ENCODE data around the gene NLK. TPM values are rescaled to one million over a fixed set of nuclear protein-coding genes. Genes with fewer than 3 reads are reported as not detected.

The NLK gene
- total RNA-seq, 1 donor, result 10.5 TPM

- no peak for TF ChIP-seq CTCF (IDR thresholded peaks at IDR 0.05; ENCODE audit: extremely low read depth, low read depth, low read length)
- Histone ChIP-seq H3K27ac (ENCODE audit: low read depth, low read length) (no peak overlapping the region), H3K27me3 (ENCODE audit: insufficient read depth, low read length) (peaks cover 41% of the 10 kb centered on the region), H3K36me3 (ENCODE audit: insufficient read depth, low read length) (no peaks in the 10 kb centered on the region), H3K9me3 (ENCODE audit: low read depth, low read length) (no peaks in the 10 kb centered on the region), H3K79me2 (ENCODE audit: insufficient read depth, low read length) (no peaks in the 10 kb centered on the region), H3K4me3 (ENCODE audit: insufficient read depth, low read length) (no peak overlapping the region), H3K4me2 (ENCODE audit: insufficient read depth, low read length) (no peak overlapping the region), H3K4me1 (ENCODE audit: insufficient read depth, low read length) (peaks cover 5% of the 10 kb centered on the region), H2AFZ (ENCODE audit: low read length) (no peak overlapping the region), H4K20me1 (ENCODE audit: insufficient read depth, low read length) (no peaks in the 10 kb centered on the region)
- DNase-seq (ENCODE audit: insufficient read length, low spot score, missing footprints), result no peak
These were observed 183.4 kb downstream of the NLK start for GRCh38 chr17:28225867-28226266.

DNA sequence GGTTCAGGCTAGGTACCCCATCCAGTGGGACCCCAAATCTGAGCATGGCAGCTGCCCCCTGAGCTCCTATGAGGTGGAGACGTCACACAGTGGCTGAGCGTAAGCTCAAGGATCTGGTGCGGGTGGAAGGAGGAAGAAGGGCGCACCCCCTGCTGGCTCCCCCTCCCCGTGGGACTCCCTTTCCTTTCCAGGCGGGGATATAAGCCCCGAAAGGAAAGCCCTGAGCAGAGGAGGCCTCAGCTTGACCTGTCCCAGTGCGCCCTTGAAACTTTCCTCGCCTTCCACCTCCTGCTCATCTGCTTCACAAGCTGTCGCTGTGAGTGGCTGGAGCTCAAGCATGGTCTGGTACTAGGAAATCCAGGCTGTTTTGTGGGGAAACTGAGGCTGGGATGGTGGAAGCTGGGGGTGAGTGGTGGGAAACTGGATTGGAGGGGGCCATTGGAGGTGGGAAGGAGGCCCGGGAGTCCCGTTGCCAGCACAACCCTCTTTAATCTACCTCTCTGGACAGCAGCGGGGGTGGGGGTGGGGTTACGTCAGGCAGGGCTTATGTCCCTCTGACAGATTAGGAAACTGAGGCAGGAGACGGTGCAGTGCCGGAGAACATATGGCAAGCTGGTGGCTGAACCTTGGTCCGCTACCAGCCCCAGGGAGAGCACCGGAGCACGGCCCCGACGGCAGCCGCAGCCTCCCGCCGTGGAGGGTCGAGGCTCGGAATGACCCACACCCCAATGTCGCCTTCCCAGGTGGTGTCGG lies 184.3 kb downstream of the NLK start:
- no peaks in the 10 kb centered on the region for H3K36me3 ChIP-seq (ENCODE audit: insufficient read depth, low read length)
- H3K4me3 ChIP-seq (ENCODE audit: insufficient read depth, low read length), result no peak overlapping the region
- H3K79me2 ChIP-seq (ENCODE audit: insufficient read depth, low read length), result no peaks in the 10 kb centered on the region
- peaks cover 5% of the 10 kb centered on the region for H3K4me1 ChIP-seq (ENCODE audit: insufficient read depth, low read length)
- peak; percentile 83 for DNase-seq (ENCODE audit: insufficient read length, low spot score, missing footprints)
- H3K27ac ChIP-seq (ENCODE audit: low read depth, low read length), result no peak overlapping the region
- no peaks in the 10 kb centered on the region for H3K9me3 ChIP-seq (ENCODE audit: low read depth, low read length)
- no peak overlapping the region for H2AFZ ChIP-seq (ENCODE audit: low read length)
- no peaks in the 10 kb centered on the region for H4K20me1 ChIP-seq (ENCODE audit: insufficient read depth, low read length)
- H3K27me3 ChIP-seq (ENCODE audit: insufficient read depth, low read length), result peaks cover 45% of the 10 kb centered on the region
- no peak overlapping the region for H3K4me2 ChIP-seq (ENCODE audit: insufficient read depth, low read length)
- TF ChIP-seq CTCF (IDR thresholded peaks at IDR 0.05; ENCODE audit: extremely low read depth, low read depth, low read length), result no peak

DNA sequence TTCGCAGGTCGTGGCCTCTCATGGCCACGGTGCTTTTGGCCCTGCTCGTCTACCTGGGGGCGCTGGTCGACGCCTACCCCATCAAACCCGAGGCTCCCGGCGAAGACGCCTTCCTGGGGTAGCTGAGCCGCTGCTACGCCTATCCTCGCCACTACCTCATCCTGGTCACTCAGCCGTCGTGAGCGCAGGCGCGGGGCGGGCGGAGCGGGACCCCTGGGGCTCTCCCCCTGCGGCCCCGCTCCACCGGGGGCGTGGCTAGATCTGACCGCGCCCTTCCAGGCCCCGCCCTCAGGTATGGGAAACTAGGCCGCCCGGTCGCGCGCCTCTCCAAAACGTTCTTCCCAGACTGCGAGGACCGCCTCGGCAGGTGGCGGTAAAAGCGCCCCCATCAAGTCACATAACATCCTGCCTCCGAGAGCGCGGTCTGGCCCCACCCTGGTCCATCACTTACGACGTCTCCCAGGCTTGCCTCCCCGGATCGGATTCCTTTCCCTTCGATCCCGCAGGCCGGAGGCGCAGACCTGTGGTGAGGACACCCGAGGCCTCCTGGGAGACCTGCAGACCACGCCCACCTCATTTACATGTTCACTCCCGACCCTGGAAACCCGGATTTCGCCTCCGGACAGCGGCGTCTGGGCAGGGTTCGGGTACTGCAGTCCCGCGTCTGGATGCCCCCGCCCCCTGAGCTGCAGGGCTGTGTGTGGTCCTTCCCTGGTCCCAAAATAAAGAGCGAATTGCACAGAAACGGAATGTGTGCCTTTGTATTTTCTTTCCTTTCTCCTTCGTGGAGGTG lies 185.0 kb downstream of the NLK start:
- H3K4me3 ChIP-seq (ENCODE audit: insufficient read depth, low read length), result peak overlapping the region; percentile 39
- no peak overlapping the region for H3K27ac ChIP-seq (ENCODE audit: low read depth, low read length)
- H3K79me2 ChIP-seq (ENCODE audit: insufficient read depth, low read length), result no peaks in the 10 kb centered on the region
- peaks cover 45% of the 10 kb centered on the region for H3K27me3 ChIP-seq (ENCODE audit: insufficient read depth, low read length)
- peak; percentile 89 for DNase-seq (ENCODE audit: insufficient read length, low spot score, missing footprints)
- H3K36me3 ChIP-seq (ENCODE audit: insufficient read depth, low read length), result no peaks in the 10 kb centered on the region
- peak overlapping the region; percentile 78 for H3K4me2 ChIP-seq (ENCODE audit: insufficient read depth, low read length)
- no peak for TF ChIP-seq CTCF (IDR thresholded peaks at IDR 0.05; ENCODE audit: extremely low read depth, low read depth, low read length)
- H3K9me3 ChIP-seq (ENCODE audit: low read depth, low read length), result no peaks in the 10 kb centered on the region
- H2AFZ ChIP-seq (ENCODE audit: low read length), result peak overlapping the region; percentile 68
- peaks cover 5% of the 10 kb centered on the region for H3K4me1 ChIP-seq (ENCODE audit: insufficient read depth, low read length)
- H4K20me1 ChIP-seq (ENCODE audit: insufficient read depth, low read length), result no peaks in the 10 kb centered on the region

All from osteoblast (primary cell).